GM11168 (cell line): ENCODE data around the gene TRPV3.
"Not testable (repeated sequence)": the region's sequence is repeated elsewhere in the genome, so short reads cannot be mapped to it uniquely, and the experiment has no call there.

Experiments used
- in situ Hi-C: fragments of 300-500 bp; cut with MboI; formaldehyde crosslinking; loops from one replicate; pipeline ENCODE4 v1.12.0; 2022; ENCODE audit warnings: low sequenced_read_pairs; ENCODE audit not compliant: unreplicated experiment

The TRPV3 gene

GRCh38 chr17:3557768-3558583 lies at the start of gene TRPV3:
TSS of gene TRPV3 (minus strand) at chr17:3557812. CDS start at chr17:3554850, 2,962 bp downstream.
- in situ Hi-C loops: no loop called here

DNA sequence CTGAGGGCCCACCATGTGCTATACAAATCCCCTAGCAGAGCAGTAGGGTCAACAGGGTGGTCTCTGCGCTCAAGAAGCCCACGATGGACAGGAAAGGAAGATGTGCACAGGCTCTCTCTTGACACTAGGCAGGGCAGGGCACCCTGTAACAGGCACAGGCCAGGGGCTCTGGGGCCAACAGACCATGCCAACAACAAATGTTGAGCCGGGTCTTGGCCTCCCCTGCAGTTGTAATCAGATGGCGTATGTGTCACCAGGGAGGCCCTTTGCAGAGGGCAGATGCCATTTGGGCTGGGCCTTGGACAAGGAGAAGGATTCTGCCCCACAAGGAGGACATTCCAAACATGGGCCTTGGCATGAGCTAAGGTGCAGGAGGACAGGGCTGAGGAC lies 46.3 kb upstream of the TRPV3 start:
- in situ Hi-C loops: no loop called here

- in situ Hi-C loops: no loop called here
These were observed 45.7 kb upstream of the TRPV3 start for GRCh38 chr17:3603119-3603869.

- in situ Hi-C loops: no loop called here
These were observed 44.9 kb upstream of the TRPV3 start for GRCh38 chr17:3602499-3602898.

- in situ Hi-C loops: no loop called here
These were observed 43.1 kb upstream of the TRPV3 start for GRCh38 chr17:3600529-3601205.

- in situ Hi-C loops: no loop called here
These were observed 40.5 kb upstream of the TRPV3 start for GRCh38 chr17:3598078-3598477.

DNA sequence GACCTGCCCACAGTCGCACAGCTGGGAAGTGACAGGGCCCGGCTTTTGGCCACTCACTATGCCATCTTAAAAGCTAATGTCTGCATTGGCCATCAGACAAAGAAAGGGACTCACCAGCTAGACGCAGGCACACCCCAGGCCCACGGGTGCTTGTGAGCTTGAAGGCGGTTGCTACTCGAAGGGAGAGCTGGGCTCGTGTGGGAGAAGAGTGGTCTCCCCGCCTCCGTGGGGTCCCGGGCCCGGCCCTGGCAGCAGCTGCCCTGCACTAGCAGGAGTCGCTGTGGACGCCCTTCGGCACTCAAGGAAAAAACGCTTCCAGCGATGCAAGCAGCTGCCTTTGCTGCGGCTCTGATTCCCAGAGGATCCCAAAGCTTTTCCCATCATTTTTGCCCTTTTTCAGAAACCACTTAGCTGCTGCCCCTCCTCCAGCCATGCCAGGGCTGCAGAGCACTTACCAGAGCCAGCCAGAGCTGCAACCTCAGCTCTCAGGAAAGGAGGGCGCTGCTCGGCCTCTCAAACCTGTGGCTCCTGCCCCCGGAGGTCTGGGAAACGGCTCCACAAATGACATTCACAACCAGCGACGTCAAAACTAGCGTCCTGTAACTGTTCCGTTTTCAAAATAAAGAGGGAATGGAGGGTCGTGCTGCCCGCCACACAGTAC lies 39.3 kb upstream of the TRPV3 start:
- in situ Hi-C loops: no loop called here

- in situ Hi-C loops: no loop called here
These were observed 37.4 kb upstream of the TRPV3 start for GRCh38 chr17:3594976-3595375.

DNA sequence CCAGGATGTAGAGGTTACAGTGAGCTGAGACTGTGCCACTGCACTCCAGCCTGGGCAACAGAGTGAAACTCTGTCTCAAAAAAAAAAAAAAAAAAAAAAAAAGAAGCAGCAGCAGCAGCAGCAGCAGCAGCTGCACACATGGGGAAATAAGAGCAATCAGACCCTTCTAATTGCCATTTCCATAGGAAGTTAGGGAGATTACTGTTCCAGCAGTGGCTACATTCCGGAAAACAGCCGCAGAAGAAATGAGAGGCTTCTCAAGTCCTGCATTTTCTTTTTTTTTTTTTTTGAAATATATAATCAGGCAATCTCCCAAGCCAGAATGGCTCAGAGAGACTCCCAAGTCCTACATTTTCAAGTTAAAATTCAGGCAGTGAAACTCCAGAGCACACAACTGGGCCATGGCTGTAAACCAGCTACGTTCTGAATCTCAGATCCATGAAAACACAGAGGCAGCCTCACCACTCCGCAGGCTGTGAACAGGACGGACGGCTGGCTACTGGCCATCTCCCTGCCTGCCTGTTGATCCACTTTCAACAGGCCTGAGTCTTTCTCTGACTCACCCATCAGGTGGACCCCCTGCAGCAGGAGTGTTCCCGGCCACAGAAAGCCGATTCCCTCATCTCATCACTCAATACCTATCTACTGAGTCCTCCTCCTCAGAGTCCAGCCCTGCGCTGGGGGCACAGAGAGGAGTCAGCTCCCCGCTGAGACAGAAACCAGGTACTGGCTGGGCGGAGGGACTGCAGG lies 36.6 kb upstream of the TRPV3 start:
- in situ Hi-C loops: no loop called here

DNA sequence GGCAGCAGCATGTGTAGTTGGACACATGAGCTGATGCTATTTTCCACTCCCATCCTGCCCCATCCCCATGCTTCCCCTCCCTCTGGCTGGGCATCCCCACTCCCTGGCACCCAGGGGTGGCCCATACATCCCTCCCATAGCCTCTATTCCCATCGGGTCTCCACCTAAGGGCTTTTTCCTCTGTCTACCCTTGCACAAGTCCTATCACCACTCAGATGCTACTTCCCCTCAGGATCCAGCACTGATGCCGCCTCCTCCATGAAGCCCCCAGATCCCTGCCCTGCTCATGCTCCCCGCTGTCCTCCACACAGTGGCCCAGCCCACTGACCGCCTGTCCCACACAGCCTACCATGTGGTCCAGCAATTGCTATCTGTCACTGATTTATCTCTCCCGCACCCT lies 35.8 kb upstream of the TRPV3 start:
- in situ Hi-C loops: no loop called here

- in situ Hi-C loops: no loop called here
These were observed 34.7 kb upstream of the TRPV3 start for GRCh38 chr17:3592216-3592860.

- in situ Hi-C loops: no loop called here
These were observed 33.2 kb upstream of the TRPV3 start for GRCh38 chr17:3590768-3591167.

DNA sequence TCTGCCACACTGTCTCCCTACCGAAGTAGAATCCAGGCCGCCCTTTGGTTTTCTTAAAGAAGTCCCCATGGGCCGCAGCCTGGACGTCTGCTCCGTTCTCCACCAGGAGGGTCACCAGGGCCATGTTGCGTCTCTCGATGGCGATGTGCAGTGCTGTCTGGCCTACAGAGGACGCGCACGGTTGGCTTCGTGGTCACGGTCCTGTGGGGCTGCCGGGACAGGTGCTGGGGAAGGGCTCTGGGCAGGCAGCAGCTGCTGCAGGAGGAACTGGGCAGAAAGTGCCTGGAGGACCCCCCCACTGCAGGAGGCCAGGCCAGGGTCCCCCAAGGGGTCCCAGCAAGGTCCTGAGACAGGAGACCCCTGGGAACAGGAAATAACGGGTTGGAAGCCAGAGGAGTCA lies 32.6 kb upstream of the TRPV3 start:
- in situ Hi-C loops: no loop called here

DNA sequence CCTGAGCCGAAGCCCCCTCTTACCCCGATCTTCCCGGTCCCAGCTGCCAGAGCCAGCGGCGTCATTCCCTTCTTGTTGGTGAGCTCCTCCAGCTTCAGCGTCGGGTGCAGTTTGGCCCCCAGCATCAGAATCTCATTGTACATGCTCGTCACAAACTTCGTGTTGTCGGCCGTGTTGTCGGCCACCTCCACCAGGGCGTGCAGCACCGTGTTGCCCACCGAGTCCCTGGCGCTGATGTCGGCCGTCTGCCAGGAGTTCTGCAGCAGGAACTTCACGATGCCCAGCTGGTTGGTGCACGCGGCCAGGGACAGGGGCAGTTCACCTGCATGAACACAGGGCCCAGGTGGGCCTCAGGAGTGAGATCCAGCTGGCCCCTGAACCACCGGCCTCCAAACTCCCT lies 32.2 kb upstream of the TRPV3 start:
- in situ Hi-C loops: no loop called here

GRCh38 chr17:3585826-3586225 lies 28.2 kb upstream of the TRPV3 start:
- in situ Hi-C loops: no loop called here

DNA sequence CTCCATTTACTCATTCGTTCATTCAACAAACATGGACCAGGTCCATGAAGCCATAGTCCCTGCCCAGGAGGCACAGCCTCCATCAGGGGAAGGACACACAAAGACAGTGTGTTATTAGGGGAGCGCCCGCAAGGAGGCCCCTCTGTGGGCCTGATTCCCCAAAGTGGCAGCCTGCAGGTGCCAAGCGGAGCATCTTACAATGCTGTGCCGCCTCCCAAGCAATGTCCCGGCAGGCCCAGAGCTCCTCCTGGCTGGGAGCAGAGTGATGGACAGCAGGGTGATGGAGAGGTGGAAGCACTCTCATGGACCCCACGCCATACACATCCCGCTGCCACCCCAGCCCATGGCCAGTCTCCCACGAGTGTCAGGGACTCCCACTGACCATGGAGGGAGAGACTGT lies 25.8 kb upstream of the TRPV3 start:
- in situ Hi-C loops: no loop called here

DNA sequence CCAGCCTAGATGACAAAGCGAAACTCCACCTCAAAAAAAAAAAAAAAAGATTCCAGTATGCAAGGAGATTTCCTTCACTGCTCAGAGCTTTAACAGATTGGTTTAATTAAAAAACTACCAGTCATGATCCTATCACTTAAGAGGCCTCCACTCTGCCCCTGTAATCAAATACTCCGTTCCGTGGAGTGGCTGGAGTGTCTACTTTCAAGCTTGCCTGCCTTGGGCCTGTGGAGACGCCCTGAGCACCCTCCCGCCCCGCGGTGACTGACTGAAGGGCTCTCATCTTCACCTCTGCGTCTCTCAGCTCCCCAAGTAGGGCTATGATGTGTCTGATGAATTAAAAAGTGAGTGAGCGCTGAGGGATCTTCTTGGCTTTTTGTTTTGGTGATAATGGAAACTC lies 25.3 kb upstream of the TRPV3 start:
- in situ Hi-C loops: no loop called here

- in situ Hi-C loops: not testable (repeated sequence)
These were observed 21.1 kb upstream of the TRPV3 start for GRCh38 chr17:3578667-3579066.

GRCh38 chr17:3576970-3577369 lies 19.4 kb upstream of the TRPV3 start:
- in situ Hi-C loops: no loop called here
